Fibroblast of lung (primary cell): ENCODE data around the gene GBP5. TPM values are rescaled to one million over a fixed set of nuclear protein-coding genes. Genes with fewer than 3 reads are reported as not detected.

Source experiments
- DNase-seq, 2 donors: peaks; one replicate each; pipeline versions ENCODE4 v3.0.0 to v3.0.0-alpha.2; 2010; ENCODE audit warnings: low read depth in 2 of 2
- H2AFZ ChIP-seq: 2 replicates; pipeline ENCODE4 v1.5.1; 2012; ENCODE audit warnings: low read length, control low read depth, inconsistent platforms
- H3K27ac ChIP-seq: 2 replicates; pipeline ENCODE4 v1.5.1; 2011; ENCODE audit warnings: low read length, control low read depth; ENCODE audit not compliant: insufficient read depth
- H3K27me3 ChIP-seq: 2 replicates; pipeline ENCODE4 v1.5.1; 2011; ENCODE audit warnings: mild to moderate bottlenecking, low read length; ENCODE audit not compliant: control insufficient read depth, insufficient read depth
- H3K36me3 ChIP-seq: 2 replicates; pipeline ENCODE4 v1.5.1; 2011; ENCODE audit warnings: low read length; ENCODE audit not compliant: control insufficient read depth, insufficient read depth
- H3K4me1 ChIP-seq: 2 replicates; pipeline ENCODE4 v1.5.1; 2011; ENCODE audit warnings: low read length; ENCODE audit not compliant: control insufficient read depth, insufficient read depth; ENCODE audit errors: extremely low read depth
- H3K4me2 ChIP-seq: 2 replicates; pipeline ENCODE4 v1.5.1; 2011; ENCODE audit warnings: low read length, control low read depth; ENCODE audit not compliant: insufficient read depth; ENCODE audit errors: extremely low read depth
- H3K4me3 ChIP-seq, 4 experiments: fragments of 200-600 bp in 1 of 4; sonication (generic) in 1 of 4; replicated peaks in 1 of 4; 2 replicates each; pipeline ENCODE4 v1.5.1; 2011 to 2016; ENCODE audit warnings: low read length in 4 of 4, low read depth in 3 of 4, mild to moderate bottlenecking in 3 of 4, control low read depth in 2 of 4, inconsistent platforms in 1 of 4, mixed read lengths in 1 of 4; ENCODE audit not compliant: insufficient read depth in 1 of 4; ENCODE audit errors: control extremely low read depth in 1 of 4
- H3K79me2 ChIP-seq: 2 replicates; pipeline ENCODE4 v1.5.1; 2012; ENCODE audit warnings: mild to moderate bottlenecking, low read length, inconsistent platforms; ENCODE audit not compliant: control insufficient read depth, insufficient read depth
- H3K9ac ChIP-seq: 2 replicates; pipeline ENCODE4 v1.5.1; 2011; ENCODE audit warnings: mild to moderate bottlenecking, low read length, control low read depth; ENCODE audit not compliant: insufficient read depth
- H3K9me3 ChIP-seq: 2 replicates; pipeline ENCODE4 v1.5.1; 2012; ENCODE audit warnings: low read depth, low read length; ENCODE audit not compliant: control insufficient read depth, insufficient read depth
- H4K20me1 ChIP-seq: 2 replicates; pipeline ENCODE4 v1.5.1; 2011; ENCODE audit warnings: low read length; ENCODE audit not compliant: control insufficient read depth, insufficient read depth; ENCODE audit errors: extremely low read depth
- EZH2 ChIP-seq: IDR thresholded peaks from 2 replicates; pipeline ENCODE4 v1.5.1; 2012; ENCODE audit warnings: low read length, control low read depth, mild to moderate bottlenecking; ENCODE audit errors: missing control alignments
- polyA plus RNA-seq, 2 donors: library from polyadenylated mRNA; depleted of rRNA in 1 of 2; stranded (reverse) in 1 of 2; unstranded in 1 of 2; fragments of >200 nt; gene quantifications; 2 replicates each; pipeline ENCODE4 v1.2.1, GENCODE V29; 2011 to 2012; ENCODE audit warnings: missing spikeins in 1 of 2
- total RNA-seq: library from RNA; depleted of rRNA; stranded (reverse); fragments of >200 nt; gene quantifications from 2 replicates; pipeline ENCODE4 v1.2.1, GENCODE V29; 2014
- TF ChIP-seq, protein P1 (sequence below), 2 donors: IDR thresholded peaks in 1 of 2; conservative IDR thresholded peaks in 1 of 2; 1 replicate in 1 of 2; 2 replicates in 1 of 2; pipeline ENCODE4 v1.5.1; 2011 to 2012; ENCODE audit warnings: low read length in 2 of 2, control low read depth in 1 of 2, inconsistent platforms in 1 of 2, low read depth in 1 of 2, mild to moderate bottlenecking in 1 of 2

The GBP5 gene
- total and polyA plus RNA-seq, 2 donors (not counting 1 experiment from before 2014, with no cell fraction given), result 0.17 TPM; not detected in 1

DNA sequence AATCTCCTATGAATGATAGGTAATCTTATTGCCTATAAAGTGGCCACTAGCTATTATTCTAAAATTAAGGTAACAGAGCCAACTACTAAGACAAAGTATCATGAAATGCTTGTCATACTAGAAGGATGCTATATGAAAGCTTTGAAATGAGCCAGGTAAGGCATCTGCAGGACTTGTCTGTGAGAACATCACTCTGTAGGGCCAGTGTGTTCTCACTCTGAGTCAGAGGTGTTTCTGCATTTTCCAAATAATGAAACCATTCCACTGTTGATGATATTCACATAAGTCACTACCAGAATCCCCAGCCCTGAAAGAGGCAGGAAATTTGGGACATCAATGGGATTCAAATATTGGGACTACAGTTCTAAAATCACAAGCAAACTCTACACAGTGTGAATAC is 25.8 kb upstream of the GBP5 start:
- Histone ChIP-seq H3K9ac (no peak overlapping the region), H3K4me3 (no peak overlapping the region), H3K36me3 (no peaks in the 10 kb centered on the region), H3K27ac (no peak overlapping the region), H3K79me2 (no peaks in the 10 kb centered on the region), H3K27me3 (no peaks in the 10 kb centered on the region), H4K20me1 (no peaks in the 10 kb centered on the region), H3K9me3 (no peaks in the 10 kb centered on the region), H2AFZ (no peak overlapping the region), H3K4me2 (no peak overlapping the region), H3K4me1 (no peaks in the 10 kb centered on the region)
- TF ChIP-seq, protein P1, sequence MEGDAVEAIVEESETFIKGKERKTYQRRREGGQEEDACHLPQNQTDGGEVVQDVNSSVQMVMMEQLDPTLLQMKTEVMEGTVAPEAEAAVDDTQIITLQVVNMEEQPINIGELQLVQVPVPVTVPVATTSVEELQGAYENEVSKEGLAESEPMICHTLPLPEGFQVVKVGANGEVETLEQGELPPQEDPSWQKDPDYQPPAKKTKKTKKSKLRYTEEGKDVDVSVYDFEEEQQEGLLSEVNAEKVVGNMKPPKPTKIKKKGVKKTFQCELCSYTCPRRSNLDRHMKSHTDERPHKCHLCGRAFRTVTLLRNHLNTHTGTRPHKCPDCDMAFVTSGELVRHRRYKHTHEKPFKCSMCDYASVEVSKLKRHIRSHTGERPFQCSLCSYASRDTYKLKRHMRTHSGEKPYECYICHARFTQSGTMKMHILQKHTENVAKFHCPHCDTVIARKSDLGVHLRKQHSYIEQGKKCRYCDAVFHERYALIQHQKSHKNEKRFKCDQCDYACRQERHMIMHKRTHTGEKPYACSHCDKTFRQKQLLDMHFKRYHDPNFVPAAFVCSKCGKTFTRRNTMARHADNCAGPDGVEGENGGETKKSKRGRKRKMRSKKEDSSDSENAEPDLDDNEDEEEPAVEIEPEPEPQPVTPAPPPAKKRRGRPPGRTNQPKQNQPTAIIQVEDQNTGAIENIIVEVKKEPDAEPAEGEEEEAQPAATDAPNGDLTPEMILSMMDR (conservative IDR thresholded peaks at IDR 0.05 in 1 of 2, IDR thresholded peaks at IDR 0.05 in 1 of 2; ENCODE audit: low read depth in 1 of 2, low read length in 2 of 2), result no peak
- no peak for TF ChIP-seq EZH2
- no peak for DNase-seq

DNA sequence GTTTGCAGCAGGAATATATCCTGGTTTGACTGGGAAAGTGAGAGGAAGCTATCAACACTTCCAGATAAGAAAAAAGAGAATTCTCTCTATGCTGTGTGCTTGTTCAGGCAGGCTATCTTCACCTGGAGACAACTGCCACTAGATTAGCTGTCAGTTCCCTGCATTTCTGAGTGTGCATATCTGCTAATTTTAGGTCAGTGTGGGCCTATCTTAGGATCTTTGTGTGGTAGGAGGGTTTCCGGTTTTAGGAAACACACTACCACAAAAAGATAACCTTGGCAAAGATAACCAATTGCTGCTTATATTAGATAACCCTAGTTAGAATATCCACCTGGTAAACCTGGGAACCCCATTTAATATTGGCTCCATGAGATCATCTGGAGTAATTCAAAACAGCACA is 22.5 kb upstream of the GBP5 start:
- Histone ChIP-seq H2AFZ (no peak overlapping the region), H3K27me3 (no peaks in the 10 kb centered on the region), H3K79me2 (no peaks in the 10 kb centered on the region), H3K4me2 (no peak overlapping the region), H3K9me3 (no peaks in the 10 kb centered on the region), H3K9ac (no peak overlapping the region), H3K4me3 (no peak overlapping the region), H3K27ac (no peak overlapping the region), H3K36me3 (no peaks in the 10 kb centered on the region), H4K20me1 (no peaks in the 10 kb centered on the region), H3K4me1 (no peaks in the 10 kb centered on the region)
- TF ChIP-seq EZH2, result no peak
- TF ChIP-seq, protein P1 (conservative IDR thresholded peaks at IDR 0.05 in 1 of 2, IDR thresholded peaks at IDR 0.05 in 1 of 2; ENCODE audit: low read depth in 1 of 2, low read length in 2 of 2), result no peak
- no peak for DNase-seq

DNA sequence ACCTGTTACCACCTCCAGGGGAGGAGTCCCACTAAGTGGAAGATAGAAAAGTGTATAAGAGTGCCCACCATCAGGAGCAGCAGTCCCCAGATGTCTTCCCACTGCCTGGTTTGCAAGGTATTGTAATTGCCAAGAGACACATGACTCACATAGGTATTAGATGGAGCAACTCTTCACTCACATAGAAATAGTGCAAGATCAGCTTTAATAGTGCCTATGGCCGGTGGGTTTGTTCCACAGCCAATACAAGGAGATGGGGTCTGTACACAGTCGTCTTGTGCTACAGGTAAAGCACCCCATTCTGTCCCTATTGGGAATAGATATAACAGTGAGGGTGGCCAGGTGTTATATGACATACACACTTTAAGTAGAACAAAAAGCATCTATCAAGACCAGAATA is 18.6 kb upstream of the GBP5 start:
- H3K4me1 ChIP-seq, result no peaks in the 10 kb centered on the region
- no peak overlapping the region for H2AFZ ChIP-seq
- no peak overlapping the region for H3K4me2 ChIP-seq
- H4K20me1 ChIP-seq, result no peaks in the 10 kb centered on the region
- no peak for TF ChIP-seq EZH2
- H3K9ac ChIP-seq, result no peak overlapping the region
- DNase-seq, result no peak
- no peaks in the 10 kb centered on the region for H3K9me3 ChIP-seq
- no peaks in the 10 kb centered on the region for H3K27me3 ChIP-seq
- no peak overlapping the region for H3K27ac ChIP-seq
- no peaks in the 10 kb centered on the region for H3K36me3 ChIP-seq
- no peaks in the 10 kb centered on the region for H3K79me2 ChIP-seq
- no peak overlapping the region for H3K4me3 ChIP-seq

DNA sequence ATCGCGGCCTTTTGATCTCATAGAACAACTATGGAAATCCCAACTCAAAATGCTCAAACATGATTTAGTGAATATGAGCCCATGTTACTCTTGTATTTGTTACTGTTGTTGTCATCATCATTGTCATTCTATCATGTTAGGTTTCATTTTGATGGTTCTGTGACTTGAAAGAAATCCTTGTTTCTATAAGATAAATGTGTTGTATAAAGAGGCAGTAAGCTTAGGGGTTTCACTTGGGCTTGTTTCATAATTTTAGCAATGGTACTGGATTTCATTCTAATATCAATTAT is 15.3 kb upstream of the GBP5 start:
- no peak overlapping the region for H3K9ac ChIP-seq
- no peaks in the 10 kb centered on the region for H3K27me3 ChIP-seq
- TF ChIP-seq, protein P1 (conservative IDR thresholded peaks at IDR 0.05 in 1 of 2, IDR thresholded peaks at IDR 0.05 in 1 of 2; ENCODE audit: low read depth in 1 of 2, low read length in 2 of 2), result no peak
- TF ChIP-seq EZH2, result no peak
- no peaks in the 10 kb centered on the region for H3K36me3 ChIP-seq
- no peaks in the 10 kb centered on the region for H3K79me2 ChIP-seq
- no peak overlapping the region for H3K27ac ChIP-seq
- H3K9me3 ChIP-seq, result no peaks in the 10 kb centered on the region
- no peak overlapping the region for H2AFZ ChIP-seq
- no peak overlapping the region for H3K4me3 ChIP-seq
- no peak overlapping the region for H3K4me2 ChIP-seq
- no peak for DNase-seq
- H3K4me1 ChIP-seq, result no peaks in the 10 kb centered on the region
- H4K20me1 ChIP-seq, result no peaks in the 10 kb centered on the region
